IMR-90 (cell line): ENCODE measurements around the gene CNOT3. TPM values are rescaled to one million over a fixed set of nuclear protein-coding genes. Genes with fewer than 3 reads are reported as not detected.

ENCODE experiments used
- ATAC-seq: fragments of 200-7000 bp; cut with Tn5 transposase; 2 replicates; pipeline ENCODE4 v1.9.1; 2020; ENCODE audit warnings: low read depth, mild to moderate bottlenecking, moderate library complexity
- BruUV-seq: library from RNA; stranded (reverse); fragments of 400-500 nt; replicated peaks from 2 replicates; lab custom pipeline; 2021; lab: Mats Ljungman, UMichigan
- CTCF ChIA-PET: fragments of 300-600 bp; formaldehyde crosslinking; extraction: SDS; loops from one replicate; lab custom pipeline; 2021; ENCODE audit warnings: antibody characterized with exemption; lab: Yijun Ruan, JAX
- POLR2A ChIA-PET: fragments of 300-600 bp; sonication (Branson Sonifier 250); formaldehyde crosslinking; loops from one replicate; lab custom pipeline; 2022; ENCODE audit warnings: antibody characterized with exemption; ENCODE audit not compliant: unreplicated experiment; lab: Charles Lee
- DNase-seq: peaks from one replicate; pipeline ENCODE4 v3.0.0; 2013
- H2AFZ ChIP-seq: replicated peaks from 2 replicates; pipeline ENCODE3; 2013; ENCODE audit warnings: low read length, mild to moderate bottlenecking; ENCODE audit not compliant: poor library complexity
- H2AK5ac ChIP-seq: 2 replicates; pipeline ENCODE4 v1.6.1; 2013; ENCODE audit warnings: low read depth, low read length, inconsistent platforms
- H2AK9ac ChIP-seq: replicated peaks from 2 replicates; pipeline ENCODE3; 2013; ENCODE audit warnings: mild to moderate bottlenecking, low read depth, low read length, moderate library complexity; ENCODE audit not compliant: poor library complexity
- H2BK120ac ChIP-seq: 2 replicates; pipeline ENCODE4 v1.6.1; 2013; ENCODE audit warnings: low read depth, low read length, inconsistent platforms
- H2BK15ac ChIP-seq: 3 replicates; pipeline ENCODE4 v1.6.1; 2013; ENCODE audit warnings: low read depth, low read length, inconsistent platforms
- H2BK20ac ChIP-seq: 2 replicates; pipeline ENCODE4 v1.6.1; 2013; ENCODE audit warnings: low read depth, mild to moderate bottlenecking, inconsistent platforms, low read length, moderate library complexity
- H2BK5ac ChIP-seq: 2 replicates; pipeline ENCODE4 v1.6.1; 2013; ENCODE audit warnings: mild to moderate bottlenecking, low read depth, low read length, inconsistent platforms; ENCODE audit not compliant: poor library complexity, severe bottlenecking
- H3K14ac ChIP-seq: replicated peaks from 2 replicates; pipeline ENCODE4 v1.6.1; 2013; ENCODE audit warnings: low read depth, low read length, inconsistent platforms
- H3K18ac ChIP-seq: 2 replicates; pipeline ENCODE4 v1.6.1; 2013; ENCODE audit warnings: low read depth, low read length, control low read depth
- H3K23ac ChIP-seq: 2 replicates; pipeline ENCODE4 v1.6.1; 2013; ENCODE audit warnings: low read depth, low read length, inconsistent platforms
- H3K27ac ChIP-seq: 2 replicates; pipeline ENCODE4 v1.5.1; 2013; ENCODE audit warnings: mild to moderate bottlenecking, control low read depth, low read length; ENCODE audit not compliant: insufficient read depth
- H3K27me3 ChIP-seq: 2 replicates; pipeline ENCODE4 v1.6.1; 2013; ENCODE audit warnings: low read length; ENCODE audit not compliant: control insufficient read depth, insufficient read depth
- H3K36me3 ChIP-seq: 2 replicates; pipeline ENCODE4 v1.6.1; 2013; ENCODE audit warnings: low read length, mixed read lengths; ENCODE audit not compliant: control insufficient read depth, insufficient read depth
- H3K4ac ChIP-seq: 2 replicates; pipeline ENCODE4 v1.6.1; 2013; ENCODE audit warnings: low read depth, low read length, inconsistent platforms
- H3K4me1 ChIP-seq: 2 replicates; pipeline ENCODE4 v1.6.1; 2013; ENCODE audit warnings: low read length, mixed read lengths; ENCODE audit not compliant: control insufficient read depth, insufficient read depth
- H3K4me2 ChIP-seq: 2 replicates; pipeline ENCODE4 v1.6.1; 2013; ENCODE audit warnings: low read depth, mild to moderate bottlenecking, control low read depth, low read length, moderate library complexity
- H3K4me3 ChIP-seq: 2 replicates; pipeline ENCODE4 v1.5.1; 2013; ENCODE audit warnings: low read depth, mild to moderate bottlenecking, control low read depth, low read length, moderate library complexity; ENCODE audit not compliant: insufficient read depth
- H3K56ac ChIP-seq: 2 replicates; pipeline ENCODE4 v1.6.1; 2013; ENCODE audit warnings: low read length, inconsistent platforms; ENCODE audit not compliant: insufficient read depth; ENCODE audit errors: extremely low read depth
- H3K79me1 ChIP-seq, 2 experiments: 2 replicates each; pipeline ENCODE4 v1.6.1; 2013; ENCODE audit warnings: low read length in 2 of 2, inconsistent platforms in 1 of 2, low read depth in 1 of 2
- H3K9ac ChIP-seq: 2 replicates; pipeline ENCODE4 v1.6.1; 2013; ENCODE audit warnings: low read depth, low read length, control low read depth
- H3K9me1 ChIP-seq: 2 replicates; pipeline ENCODE4 v1.6.1; 2013; ENCODE audit warnings: low read length, inconsistent platforms; ENCODE audit not compliant: insufficient read depth
- H3K9me3 ChIP-seq: 2 replicates; pipeline ENCODE4 v1.6.1; 2013; ENCODE audit warnings: low read length; ENCODE audit not compliant: control insufficient read depth, insufficient read depth
- H4K20me1 ChIP-seq: 2 replicates; pipeline ENCODE4 v1.6.1; 2013; ENCODE audit warnings: low read length, inconsistent platforms; ENCODE audit not compliant: insufficient read depth
- H4K5ac ChIP-seq: 2 replicates; pipeline ENCODE4 v1.6.1; 2013; ENCODE audit warnings: mild to moderate bottlenecking, low read depth, low read length, control low read depth
- H4K8ac ChIP-seq, 2 experiments: 2 replicates each; pipeline ENCODE4 v1.6.1; 2013; ENCODE audit warnings: low read depth in 2 of 2, low read length in 2 of 2, control low read depth in 1 of 2, inconsistent platforms in 1 of 2
- H4K91ac ChIP-seq: 2 replicates; pipeline ENCODE4 v1.6.1; 2013; ENCODE audit warnings: low read depth, low read length, inconsistent platforms; ENCODE audit not compliant: insufficient read depth
- CTCF ChIP-seq: conservative IDR thresholded peaks from 2 replicates; pipeline ENCODE4 v1.5.1; 2012; ENCODE audit warnings: mild to moderate bottlenecking, low read depth, low read length, improper control_type of control experiment
- MAFK ChIP-seq: IDR thresholded peaks from 2 replicates; pipeline ENCODE4 v1.6.1; 2012; ENCODE audit warnings: low read depth, low read length, improper control_type of control experiment
- MAZ ChIP-seq: IDR thresholded peaks from 2 replicates; pipeline ENCODE4 v1.6.1; 2012; ENCODE audit warnings: low read depth, mild to moderate bottlenecking, low read length, improper control_type of control experiment, moderate library complexity, borderline replicate concordance
- POLR2A ChIP-seq: IDR thresholded peaks from 2 replicates; pipeline ENCODE4 v1.6.1; 2012; ENCODE audit warnings: mild to moderate bottlenecking, low read depth, low read length
- SMC3 ChIP-seq: fragments of 150-350 bp; IDR thresholded peaks from 2 replicates; pipeline ENCODE4 v1.6.1; 2016; ENCODE audit warnings: low read depth, mild to moderate bottlenecking, antibody characterized with exemption, low read length, moderate library complexity
- WGBS, 2 experiments: methylation state at CpG; one replicate each; pipeline versions ENCODE4 v1.1.5 to v1.1.7; 2013; ENCODE audit warnings: missing lambda C conversion rate in 2 of 2; ENCODE audit not compliant: insufficient read length in 1 of 2; ENCODE audit errors: extremely low coverage in 2 of 2; 5-methylcytosine and 5-hydroxymethylcytosine counted together
- dilution Hi-C: fragments of 300-500 bp; cut with HindIII; formaldehyde crosslinking; loops from one replicate; pipeline ENCODE4 v1.14.3; 2018; ENCODE audit warnings: low sequenced_read_pairs; ENCODE audit not compliant: unreplicated experiment
- in situ Hi-C: fragments of 300-500 bp; cut with MboI; formaldehyde crosslinking; loops from 3 replicates; pipeline ENCODE4 v1.14.3; 2019; ENCODE audit warnings: low sequenced_read_pairs, inconsistent platforms, mixed read lengths
- intact Hi-C: fragments of 100-400 bp; cut with micrococcal nuclease; formaldehyde crosslinking; loops from 2 replicates; pipeline ENCODE4 v1.10.0; 2022
- polyA plus RNA-seq, 3 experiments: library from polyadenylated mRNA; depleted of rRNA; stranded (reverse); fragments of >200 nt; gene quantifications; 2 replicates each; pipeline ENCODE4 v1.2.3, GENCODE V29; 2012; ENCODE audit warnings: low replicate concordance in 1 of 3
- total RNA-seq: library from RNA; depleted of rRNA; stranded (reverse); fragments of >200 nt; gene quantifications from 2 replicates; pipeline ENCODE4 v1.2.3, GENCODE V29; 2012
- TF ChIP-seq, protein P1 (sequence below): fragments of 150-350 bp; IDR thresholded peaks from 2 replicates; pipeline ENCODE4 v1.6.1; 2016; ENCODE audit warnings: low read depth, mild to moderate bottlenecking, low read length, moderate library complexity, borderline replicate concordance

Gene CNOT3
- total and polyA plus RNA-seq, 2 of the 4 experiments (the other 2 are of a cell fraction), result 5.4 to 26.7 TPM

DNA sequence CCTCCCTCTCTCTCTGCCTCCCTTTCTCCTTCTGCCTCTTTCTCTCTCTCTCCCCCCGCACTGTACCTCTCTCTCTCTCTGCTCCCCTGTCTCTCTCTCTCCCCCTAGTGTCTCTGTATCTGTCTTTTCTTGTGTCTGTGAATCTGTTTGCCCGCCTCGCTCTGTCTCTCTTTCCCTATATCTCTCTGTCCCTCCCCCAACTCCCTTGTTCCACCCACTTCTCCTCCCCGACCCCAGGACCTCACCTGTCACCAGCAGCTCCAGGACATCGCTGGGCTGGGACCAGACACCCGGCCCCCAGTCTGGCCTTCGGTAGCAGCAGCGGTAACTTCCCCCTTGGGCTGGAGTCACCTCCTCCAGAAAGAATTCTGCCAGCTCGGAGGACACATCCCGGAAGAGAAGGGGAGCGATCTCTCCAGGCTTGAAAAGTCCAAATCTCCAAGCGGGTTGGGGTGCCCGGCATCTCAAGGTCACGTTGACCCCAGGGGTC is 40.9 kb upstream of the CNOT3 start:
- Histone ChIP-seq H3K4me3 (peak overlapping the region; percentile 38), H4K5ac (peak overlapping the region; percentile 30; the same call in 1 of the 2 replicates), H3K9me3 (no peaks in the 10 kb centered on the region), H2BK20ac (no peak overlapping the region), H2BK120ac (no peak overlapping the region), H3K9ac (peak overlapping the region; percentile 36; the same call in 1 of the 2 replicates), H2AK9ac (peak overlapping the region; percentile 37), H2AK5ac (no peak overlapping the region), H3K14ac (no peak overlapping the region), H2AFZ (peak overlapping the region; percentile 97), H3K4me2 (peak overlapping the region; percentile 79), H3K4me1 (peaks cover 6% of the 10 kb centered on the region), H2BK5ac (no peak overlapping the region), H4K91ac (peak overlapping the region; percentile 41; the same call in 1 of the 2 replicates), H3K4ac (0 out of 2 replicates have a peak overlapping the region, but pooled peaks have one; percentile 8), H3K27ac (no peak overlapping the region), H3K79me1 (no peaks in the 10 kb centered on the region), H3K18ac (no peak overlapping the region), H3K9me1 (no peaks in the 10 kb centered on the region), H4K20me1 (no peaks in the 10 kb centered on the region), H3K23ac (no peak overlapping the region), H3K36me3 (no peaks in the 10 kb centered on the region), H4K8ac (peak overlapping the region; percentile 32 to 63; a peak in 3 of 4 replicates), H3K56ac (no peak overlapping the region), H3K27me3 (peaks cover 3% of the 10 kb centered on the region; the same call in 1 of the 2 replicates), H2BK15ac (no peak overlapping the region)
- peak; percentile 56 for ATAC-seq
- intact Hi-C loops (loop anchor here (5.0 to 10.0 kb wide), 2 partner anchors 289 to 762 kb away; partner anchors contain the start of gene ZNF845), in situ Hi-C loops (no loop called here), dilution Hi-C loops (no loop called here)
- POLR2A ChIA-PET, result no interaction called here
- 12% methylated on average over 5 of the region's 14 CpGs; no CpG with 5 or more reads in 1 of the 2 experiments for WGBS, 2 experiments
- DNase-seq, result peak; percentile 17
- CTCF ChIA-PET, result interaction anchor here (1.4 kb wide), 1 partner anchor 65 kb away, joined by 3 read pairs; no protein-coding TSS in a partner anchor
- BruUV-seq, result no TSS peak
- no peak for TF ChIP-seq SMC3
- 0 out of 2 replicates have a peak, but pooled peaks have one; percentile 5 for TF ChIP-seq MAZ
- no peak for TF ChIP-seq MAFK
- TF ChIP-seq POLR2A, result no peak
- peak; percentile 34 for TF ChIP-seq CTCF
- TF ChIP-seq, protein P1, sequence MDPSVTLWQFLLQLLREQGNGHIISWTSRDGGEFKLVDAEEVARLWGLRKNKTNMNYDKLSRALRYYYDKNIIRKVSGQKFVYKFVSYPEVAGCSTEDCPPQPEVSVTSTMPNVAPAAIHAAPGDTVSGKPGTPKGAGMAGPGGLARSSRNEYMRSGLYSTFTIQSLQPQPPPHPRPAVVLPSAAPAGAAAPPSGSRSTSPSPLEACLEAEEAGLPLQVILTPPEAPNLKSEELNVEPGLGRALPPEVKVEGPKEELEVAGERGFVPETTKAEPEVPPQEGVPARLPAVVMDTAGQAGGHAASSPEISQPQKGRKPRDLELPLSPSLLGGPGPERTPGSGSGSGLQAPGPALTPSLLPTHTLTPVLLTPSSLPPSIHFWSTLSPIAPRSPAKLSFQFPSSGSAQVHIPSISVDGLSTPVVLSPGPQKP, result no peak
